ENCODE results near the gene AACS.

Gene AACS, protein sequence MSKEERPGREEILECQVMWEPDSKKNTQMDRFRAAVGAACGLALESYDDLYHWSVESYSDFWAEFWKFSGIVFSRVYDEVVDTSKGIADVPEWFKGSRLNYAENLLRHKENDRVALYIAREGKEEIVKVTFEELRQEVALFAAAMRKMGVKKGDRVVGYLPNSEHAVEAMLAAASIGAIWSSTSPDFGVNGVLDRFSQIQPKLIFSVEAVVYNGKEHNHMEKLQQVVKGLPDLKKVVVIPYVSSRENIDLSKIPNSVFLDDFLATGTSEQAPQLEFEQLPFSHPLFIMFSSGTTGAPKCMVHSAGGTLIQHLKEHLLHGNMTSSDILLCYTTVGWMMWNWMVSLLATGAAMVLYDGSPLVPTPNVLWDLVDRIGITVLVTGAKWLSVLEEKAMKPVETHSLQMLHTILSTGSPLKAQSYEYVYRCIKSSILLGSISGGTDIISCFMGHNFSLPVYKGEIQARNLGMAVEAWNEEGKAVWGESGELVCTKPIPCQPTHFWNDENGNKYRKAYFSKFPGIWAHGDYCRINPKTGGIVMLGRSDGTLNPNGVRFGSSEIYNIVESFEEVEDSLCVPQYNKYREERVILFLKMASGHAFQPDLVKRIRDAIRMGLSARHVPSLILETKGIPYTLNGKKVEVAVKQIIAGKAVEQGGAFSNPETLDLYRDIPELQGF

DNA sequence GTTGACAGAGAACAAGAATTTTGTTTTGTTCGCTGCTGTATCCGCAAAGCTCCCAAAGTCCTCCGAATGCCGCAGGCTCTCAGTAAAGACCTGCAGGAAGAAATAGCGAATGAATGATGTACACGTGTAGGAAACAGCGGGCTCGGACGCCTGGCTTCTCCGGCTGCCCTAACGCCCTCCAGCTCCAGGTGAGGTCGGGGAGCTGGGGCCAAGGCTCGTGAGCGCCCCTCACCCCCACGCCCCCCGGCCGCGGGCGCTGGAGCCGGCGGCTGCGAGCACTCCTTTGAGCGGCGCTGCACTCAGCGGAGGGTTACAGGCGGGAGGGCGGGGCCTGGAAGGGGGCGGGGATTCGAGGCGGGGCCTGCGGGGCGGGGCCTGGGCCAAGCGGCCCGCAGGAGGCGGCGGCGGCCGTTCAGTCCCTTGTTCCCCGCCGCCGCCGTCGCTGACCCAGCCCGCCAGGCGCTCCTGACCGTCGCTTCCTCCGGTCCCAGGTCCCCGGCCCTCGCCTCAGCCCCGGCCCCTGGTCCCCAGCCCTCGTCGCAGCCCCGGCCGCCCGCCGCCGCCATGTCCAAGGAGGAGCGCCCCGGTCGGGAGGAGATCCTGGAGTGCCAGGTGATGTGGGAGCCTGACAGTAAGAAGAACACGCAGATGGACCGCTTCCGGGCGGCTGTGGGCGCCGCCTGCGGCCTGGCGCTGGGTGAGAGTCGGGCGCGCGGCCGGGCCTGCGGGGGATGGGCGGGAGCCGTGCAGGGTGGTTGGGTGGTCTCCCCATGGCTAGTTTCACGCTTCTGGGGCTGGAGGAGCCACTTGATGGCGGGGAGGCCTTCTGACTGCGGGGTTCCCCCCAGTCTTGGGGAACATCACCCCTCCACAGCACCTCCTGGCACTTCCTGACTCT lies at the start of gene AACS:
Gene AACS (plus strand): TSS at position 415 of the 898 bp plus-strand sequence. CDS start 150 bp downstream, at position 565.
- Histone ChIP-seq H3K4me1 (ENCODE audit: control insufficient read depth in 1 of 2, insufficient read depth in 2 of 2, low read length in 2 of 2) (peaks cover 3 to 13% of the 10 kb centered on the region in 2 donors), H3K27me3 (ENCODE audit: low read depth, low read length) (no peaks in the 10 kb centered on the region), H3K27ac (ENCODE audit: low read length) (no peak within 1 kb of the TSS), H3K4me3 (ENCODE audit: low read depth in 1 of 2, low read length in 2 of 2) (peak within 1 kb of the TSS; percentile 81 to 87), H3K9me3 (ENCODE audit: control insufficient read depth in 1 of 2, low read length in 2 of 2) (no peaks in the 10 kb centered on the region), H3K36me3 (ENCODE audit: control insufficient read depth in 1 of 2, insufficient read depth in 2 of 2, low read length in 2 of 2) (no peaks in the 10 kb centered on the region)

DNA sequence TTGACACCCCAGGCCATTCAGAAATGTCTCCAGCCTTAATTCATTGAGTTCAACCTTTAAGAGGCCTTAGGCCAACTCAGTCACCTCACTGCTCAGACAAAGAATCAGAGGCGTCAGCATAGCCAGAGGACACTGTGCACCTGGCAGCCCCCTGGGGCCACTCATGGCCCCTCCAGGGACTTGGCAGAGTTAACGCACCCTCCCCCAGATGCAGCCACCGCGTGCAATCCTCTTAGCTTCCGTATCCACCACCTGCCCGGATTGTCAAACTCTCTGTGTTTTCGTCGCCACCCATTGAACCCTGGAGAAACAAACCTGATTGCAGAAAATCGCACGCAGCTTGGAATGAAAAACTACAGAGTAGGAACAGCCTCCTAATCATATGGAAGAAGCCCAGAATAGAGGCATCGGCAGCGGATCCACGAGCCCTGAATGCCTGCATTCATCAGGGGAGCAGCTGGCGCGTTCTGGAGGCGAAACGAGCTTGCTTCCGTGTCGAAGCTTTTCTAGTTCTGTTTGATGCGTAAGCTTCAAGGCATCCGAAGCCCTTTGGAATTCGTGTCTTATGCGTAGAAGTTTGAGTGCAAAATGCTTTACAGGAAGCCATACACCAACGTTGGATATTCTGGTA lies 49.4 kb upstream of the AACS start:
- no peaks in the 10 kb centered on the region for H3K4me1 ChIP-seq (ENCODE audit: control insufficient read depth in 1 of 2, insufficient read depth in 2 of 2, low read length in 2 of 2)
- H3K9me3 ChIP-seq (ENCODE audit: control insufficient read depth in 1 of 2, low read length in 2 of 2), result no peaks in the 10 kb centered on the region
- peaks cover 0 to 5% of the 10 kb centered on the region in 2 donors for H3K36me3 ChIP-seq (ENCODE audit: control insufficient read depth in 1 of 2, insufficient read depth in 2 of 2, low read length in 2 of 2)
- H3K27ac ChIP-seq (ENCODE audit: low read length), result no peak overlapping the region
- H3K4me3 ChIP-seq (ENCODE audit: low read depth in 1 of 2, low read length in 2 of 2), result no peak overlapping the region
- H3K27me3 ChIP-seq (ENCODE audit: low read depth, low read length), result no peaks in the 10 kb centered on the region

DNA sequence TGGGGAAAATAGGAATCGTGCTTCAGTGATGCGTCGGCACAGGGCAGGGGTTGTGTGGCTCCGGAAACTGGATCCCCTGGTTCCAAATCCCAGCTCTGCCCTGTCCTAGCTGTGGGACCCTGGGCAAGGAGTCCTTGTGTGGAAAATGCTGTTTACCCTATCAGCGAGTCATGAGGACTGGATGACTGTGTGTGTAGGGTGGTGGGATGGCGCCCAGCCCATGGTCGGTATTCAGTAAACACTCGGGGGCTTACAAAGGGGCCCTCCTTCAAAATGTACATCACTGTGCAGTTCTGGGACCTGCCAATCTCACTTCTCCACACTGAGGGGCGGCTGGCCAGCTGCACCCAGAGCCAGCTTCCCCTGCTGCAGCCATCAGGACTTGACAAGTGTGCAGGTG lies 47.4 kb upstream of the AACS start:
- Histone ChIP-seq H3K36me3 (ENCODE audit: control insufficient read depth in 1 of 2, insufficient read depth in 2 of 2, low read length in 2 of 2) (peaks cover 0 to 5% of the 10 kb centered on the region in 2 donors), H3K27me3 (ENCODE audit: low read depth, low read length) (no peaks in the 10 kb centered on the region), H3K4me3 (ENCODE audit: low read depth in 1 of 2, low read length in 2 of 2) (no peak overlapping the region), H3K9me3 (ENCODE audit: control insufficient read depth in 1 of 2, low read length in 2 of 2) (no peaks in the 10 kb centered on the region), H3K27ac (ENCODE audit: low read length) (no peak overlapping the region), H3K4me1 (ENCODE audit: control insufficient read depth in 1 of 2, insufficient read depth in 2 of 2, low read length in 2 of 2) (no peaks in the 10 kb centered on the region)

DNA sequence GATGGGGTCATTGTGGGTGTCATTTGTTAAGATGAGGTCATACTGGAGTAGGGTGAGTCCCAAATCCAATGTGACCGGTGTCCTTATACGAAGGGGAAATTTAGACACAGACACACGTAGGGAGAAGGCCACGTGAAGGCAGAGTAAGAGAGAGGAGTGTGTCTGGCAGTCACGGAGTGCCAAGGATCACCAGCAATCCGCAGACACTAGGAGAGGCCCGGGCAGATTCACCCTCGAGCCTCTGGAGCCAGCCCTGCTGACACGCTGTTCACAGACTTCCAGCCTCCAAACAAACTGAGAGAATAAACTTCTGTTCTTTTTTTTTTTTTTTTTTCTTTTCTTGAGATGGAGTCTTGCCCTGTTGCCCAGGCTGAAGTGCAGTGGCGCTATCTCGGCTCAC lies 46.9 kb upstream of the AACS start:
- Histone ChIP-seq H3K27me3 (ENCODE audit: low read depth, low read length) (no peaks in the 10 kb centered on the region), H3K36me3 (ENCODE audit: control insufficient read depth in 1 of 2, insufficient read depth in 2 of 2, low read length in 2 of 2) (peaks cover 5% of the 10 kb centered on the region in 2 donors), H3K27ac (ENCODE audit: low read length) (no peak overlapping the region), H3K4me3 (ENCODE audit: low read depth in 1 of 2, low read length in 2 of 2) (no peak overlapping the region), H3K4me1 (ENCODE audit: control insufficient read depth in 1 of 2, insufficient read depth in 2 of 2, low read length in 2 of 2) (no peaks in the 10 kb centered on the region), H3K9me3 (ENCODE audit: control insufficient read depth in 1 of 2, low read length in 2 of 2) (peaks cover 0 to 3% of the 10 kb centered on the region in 2 donors)

DNA sequence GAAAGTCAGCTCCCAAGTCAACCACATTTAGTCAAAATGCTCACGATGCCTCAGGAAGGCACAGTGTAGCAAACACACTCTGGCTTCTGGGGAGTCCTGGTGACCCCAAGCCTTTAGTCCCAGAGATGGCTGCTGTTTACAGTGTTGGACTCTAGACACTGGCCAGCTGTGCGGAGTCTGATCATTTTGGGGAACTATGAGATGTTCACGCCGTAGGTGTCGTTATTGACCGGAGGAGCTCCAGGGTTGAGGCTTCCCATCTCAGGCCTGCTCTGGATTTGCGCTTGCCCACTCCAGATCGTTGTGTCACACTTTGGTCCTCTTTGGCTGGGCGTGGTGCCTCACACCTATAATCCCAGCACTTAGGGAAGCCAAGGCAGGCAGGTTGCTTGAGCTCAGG lies 44.1 kb upstream of the AACS start:
- H3K4me3 ChIP-seq (ENCODE audit: low read depth in 1 of 2, low read length in 2 of 2), result no peak overlapping the region
- no peaks in the 10 kb centered on the region for H3K27me3 ChIP-seq (ENCODE audit: low read depth, low read length)
- H3K36me3 ChIP-seq (ENCODE audit: control insufficient read depth in 1 of 2, insufficient read depth in 2 of 2, low read length in 2 of 2), result peaks cover 5% of the 10 kb centered on the region in 2 donors
- H3K27ac ChIP-seq (ENCODE audit: low read length), result no peak overlapping the region
- peaks cover 0 to 3% of the 10 kb centered on the region in 2 donors for H3K9me3 ChIP-seq (ENCODE audit: control insufficient read depth in 1 of 2, low read length in 2 of 2)
- no peaks in the 10 kb centered on the region for H3K4me1 ChIP-seq (ENCODE audit: control insufficient read depth in 1 of 2, insufficient read depth in 2 of 2, low read length in 2 of 2)

DNA sequence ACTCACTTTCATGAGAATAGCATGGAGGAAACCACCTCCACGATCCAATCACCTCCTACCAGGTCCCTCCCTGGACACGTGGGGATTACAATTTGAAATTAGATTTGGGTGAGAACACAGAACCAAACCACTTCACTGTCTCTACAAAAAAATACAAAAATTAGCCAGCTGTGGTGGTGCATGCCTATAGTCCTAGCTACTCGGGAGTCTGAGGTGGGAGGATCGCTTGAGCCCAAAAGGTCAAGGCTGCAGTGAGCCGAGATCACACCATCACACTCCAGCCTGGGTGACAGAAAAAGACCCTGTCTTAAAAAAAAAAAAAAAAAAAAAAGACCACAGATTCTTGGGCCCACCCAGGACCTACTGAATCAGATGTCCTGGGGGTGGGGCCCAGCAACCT lies 43.5 kb upstream of the AACS start:
- H3K27ac ChIP-seq (ENCODE audit: low read length), result no peak overlapping the region
- H3K9me3 ChIP-seq (ENCODE audit: control insufficient read depth in 1 of 2, low read length in 2 of 2), result peaks cover 0 to 3% of the 10 kb centered on the region in 2 donors
- H3K27me3 ChIP-seq (ENCODE audit: low read depth, low read length), result no peaks in the 10 kb centered on the region
- H3K36me3 ChIP-seq (ENCODE audit: control insufficient read depth in 1 of 2, insufficient read depth in 2 of 2, low read length in 2 of 2), result peaks cover 5% of the 10 kb centered on the region in 2 donors
- H3K4me1 ChIP-seq (ENCODE audit: control insufficient read depth in 1 of 2, insufficient read depth in 2 of 2, low read length in 2 of 2), result no peaks in the 10 kb centered on the region
- H3K4me3 ChIP-seq (ENCODE audit: low read depth in 1 of 2, low read length in 2 of 2), result no peak overlapping the region

DNA sequence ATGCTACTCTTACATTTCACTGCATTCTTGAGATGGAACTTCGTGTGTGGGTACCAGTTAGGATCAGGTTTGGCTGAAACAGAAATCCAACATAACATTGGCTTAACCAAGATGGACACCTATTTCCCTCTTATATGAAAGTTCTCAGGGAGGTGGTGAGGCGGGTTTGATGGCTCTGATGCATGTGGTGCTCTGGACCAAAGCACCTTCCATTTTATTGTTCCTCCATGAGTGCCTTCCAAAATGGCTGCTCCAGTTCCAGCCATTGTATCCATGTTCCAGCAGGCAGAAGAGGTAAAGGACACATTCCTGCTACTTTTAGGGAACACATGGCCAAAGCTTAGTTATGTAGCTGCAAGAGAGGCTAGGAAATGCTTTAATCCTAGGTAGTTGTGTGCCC lies 42.2 kb upstream of the AACS start:
- Histone ChIP-seq H3K36me3 (ENCODE audit: control insufficient read depth in 1 of 2, insufficient read depth in 2 of 2, low read length in 2 of 2) (peaks cover 0 to 5% of the 10 kb centered on the region in 2 donors), H3K9me3 (ENCODE audit: control insufficient read depth in 1 of 2, low read length in 2 of 2) (peaks cover 0 to 3% of the 10 kb centered on the region in 2 donors), H3K4me1 (ENCODE audit: control insufficient read depth in 1 of 2, insufficient read depth in 2 of 2, low read length in 2 of 2) (no peaks in the 10 kb centered on the region), H3K27me3 (ENCODE audit: low read depth, low read length) (no peaks in the 10 kb centered on the region), H3K4me3 (ENCODE audit: low read depth in 1 of 2, low read length in 2 of 2) (no peak overlapping the region), H3K27ac (ENCODE audit: low read length) (no peak overlapping the region)

DNA sequence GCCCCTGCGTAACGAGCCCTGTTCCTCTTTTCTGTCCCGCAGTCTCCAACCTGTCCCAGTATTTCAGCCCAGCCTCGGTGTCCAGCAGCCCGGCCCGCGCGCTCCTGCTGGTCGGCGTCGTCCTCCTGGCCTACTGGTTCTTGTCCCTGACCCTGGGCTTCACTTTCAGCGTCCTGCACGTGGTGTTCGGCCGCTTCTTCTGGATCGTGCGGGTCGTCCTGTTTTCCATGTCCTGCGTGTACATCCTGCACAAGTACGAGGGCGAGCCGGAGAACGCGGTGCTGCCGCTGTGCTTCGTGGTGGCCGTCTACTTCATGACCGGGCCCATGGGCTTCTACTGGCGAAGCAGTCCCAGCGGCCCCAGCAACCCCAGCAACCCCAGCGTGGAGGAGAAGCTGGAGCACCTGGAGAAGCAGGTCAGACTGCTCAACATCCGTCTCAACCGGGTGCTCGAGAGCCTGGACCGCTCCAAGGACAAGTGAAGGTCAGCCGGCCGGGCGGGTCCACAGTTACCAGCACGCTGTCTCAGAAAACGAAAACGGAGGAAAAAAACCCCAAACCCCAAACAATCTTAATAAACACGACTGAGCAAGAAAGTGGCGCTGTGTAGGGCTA lies 40.2 kb upstream of the AACS start:
- Histone ChIP-seq H3K4me1 (ENCODE audit: control insufficient read depth in 1 of 2, insufficient read depth in 2 of 2, low read length in 2 of 2) (no peaks in the 10 kb centered on the region), H3K27ac (ENCODE audit: low read length) (no peak overlapping the region), H3K27me3 (ENCODE audit: low read depth, low read length) (no peaks in the 10 kb centered on the region)

DNA sequence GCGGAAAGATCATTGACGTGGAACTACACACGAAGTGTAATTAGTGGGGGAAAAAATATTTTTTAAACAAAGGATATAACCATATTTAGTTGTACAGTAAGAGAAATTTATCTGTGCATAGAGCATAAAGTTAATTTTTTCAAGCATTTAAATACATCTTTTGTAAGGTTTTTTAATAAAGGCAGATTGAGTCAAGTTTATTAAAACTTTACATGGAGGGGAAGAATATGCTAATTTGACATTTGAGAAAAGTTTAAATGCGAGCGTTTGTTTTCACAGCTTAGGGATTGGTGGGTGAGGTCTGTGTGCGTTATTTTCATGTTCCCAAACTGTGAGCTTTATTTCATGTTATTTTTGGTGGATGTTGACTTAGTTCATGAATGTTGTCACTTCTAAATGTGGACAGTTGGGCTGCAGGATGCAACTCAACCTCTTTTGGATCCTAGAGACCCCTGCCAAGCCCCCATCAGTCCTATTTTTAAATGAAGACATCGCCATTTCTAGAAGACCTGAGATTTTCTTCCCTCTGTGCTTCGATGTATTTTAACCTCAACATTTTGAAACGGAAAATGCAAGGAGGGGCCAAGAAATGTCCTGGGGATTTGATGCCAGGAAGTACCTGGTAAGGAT lies 39.5 kb upstream of the AACS start:
- Histone ChIP-seq H3K27me3 (ENCODE audit: low read depth, low read length) (no peaks in the 10 kb centered on the region), H3K4me3 (ENCODE audit: low read depth in 1 of 2, low read length in 2 of 2) (no peak overlapping the region), H3K9me3 (ENCODE audit: control insufficient read depth in 1 of 2, low read length in 2 of 2) (peaks cover 0 to 3% of the 10 kb centered on the region in 2 donors), H3K27ac (ENCODE audit: low read length) (no peak overlapping the region), H3K36me3 (ENCODE audit: control insufficient read depth in 1 of 2, insufficient read depth in 2 of 2, low read length in 2 of 2) (peaks cover 0 to 5% of the 10 kb centered on the region in 2 donors), H3K4me1 (ENCODE audit: control insufficient read depth in 1 of 2, insufficient read depth in 2 of 2, low read length in 2 of 2) (no peaks in the 10 kb centered on the region)

More for the DNA sequence above, 40.2 kb upstream of the AACS start:
- Histone ChIP-seq H3K9me3 (ENCODE audit: control insufficient read depth in 1 of 2, low read length in 2 of 2) (peaks cover 0 to 3% of the 10 kb centered on the region in 2 donors), H3K36me3 (ENCODE audit: control insufficient read depth in 1 of 2, insufficient read depth in 2 of 2, low read length in 2 of 2) (peaks cover 0 to 5% of the 10 kb centered on the region in 2 donors), H3K4me3 (ENCODE audit: low read depth in 1 of 2, low read length in 2 of 2) (no peak overlapping the region)

DNA sequence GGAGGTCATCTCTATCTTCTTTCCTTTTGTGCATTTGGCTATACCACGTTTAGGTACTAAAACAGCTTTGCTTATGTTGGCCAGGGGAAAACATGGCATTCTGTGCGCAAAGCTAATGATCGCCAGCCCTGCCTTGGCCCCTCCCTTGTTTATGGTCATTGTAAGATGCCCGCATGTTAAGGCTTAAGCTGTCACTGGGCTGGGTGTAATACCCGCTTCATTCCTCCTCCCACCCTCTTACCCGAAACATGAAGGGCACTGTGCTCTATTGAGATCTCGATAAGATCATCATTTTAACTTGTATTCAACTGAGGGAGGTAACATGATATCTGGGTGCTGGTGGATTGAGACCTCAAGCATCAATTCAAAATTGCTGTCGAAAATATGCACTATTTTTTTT lies 37.1 kb upstream of the AACS start:
- Histone ChIP-seq H3K4me3 (ENCODE audit: low read depth in 1 of 2, low read length in 2 of 2) (no peak overlapping the region), H3K36me3 (ENCODE audit: control insufficient read depth in 1 of 2, insufficient read depth in 2 of 2, low read length in 2 of 2) (peaks cover 0 to 2% of the 10 kb centered on the region in 2 donors)

More for the DNA sequence above, 37.1 kb upstream of the AACS start:
- Histone ChIP-seq H3K9me3 (ENCODE audit: control insufficient read depth in 1 of 2, low read length in 2 of 2) (peaks cover 0 to 2% of the 10 kb centered on the region in 2 donors), H3K27me3 (ENCODE audit: low read depth, low read length) (no peaks in the 10 kb centered on the region), H3K4me1 (ENCODE audit: control insufficient read depth in 1 of 2, insufficient read depth in 2 of 2, low read length in 2 of 2) (no peaks in the 10 kb centered on the region), H3K27ac (ENCODE audit: low read length) (no peak overlapping the region)
